HCT116 (cell line): ENCODE data around the gene OAT.

Experiments
- ATF3 ChIP-seq: IDR thresholded peaks from 2 replicates; pipeline ENCODE4 v1.6.1; 2012
- CBX3 ChIP-seq: IDR thresholded peaks from 2 replicates; pipeline ENCODE4 v1.6.1; 2012; ENCODE audit warnings: low read depth
- CEBPB ChIP-seq: IDR thresholded peaks from 2 replicates; pipeline ENCODE4 v1.6.1; 2012; ENCODE audit warnings: low read depth
- ELF1 ChIP-seq: IDR thresholded peaks from 2 replicates; pipeline ENCODE4 v1.6.1; 2012; ENCODE audit warnings: low read depth, borderline replicate concordance
- EZH2 ChIP-seq: fragments of 200-600 bp; sonication (generic); IDR thresholded peaks from 2 replicates; pipeline ENCODE4 v1.6.1; 2017; ENCODE audit warnings: antibody characterized with exemption, mixed run types
- EZH2phosphoT487 ChIP-seq: fragments of 200-600 bp; IDR thresholded peaks from 2 replicates; pipeline ENCODE4 v1.6.1; 2018; ENCODE audit warnings: antibody characterized with exemption, borderline replicate concordance
- POLR2A ChIP-seq: IDR thresholded peaks from 2 replicates; pipeline ENCODE4 v1.7.0; 2011; ENCODE audit warnings: borderline replicate concordance; ENCODE audit not compliant: insufficient read depth, insufficient read length; ENCODE audit errors: extremely low read depth
- REST ChIP-seq: IDR thresholded peaks from 2 replicates; pipeline ENCODE4 v1.6.1; 2012; ENCODE audit warnings: low read depth
- SIN3A ChIP-seq: IDR thresholded peaks from 2 replicates; pipeline ENCODE4 v1.6.1; 2012; ENCODE audit warnings: low read depth
- SRF ChIP-seq: IDR thresholded peaks from 2 replicates; pipeline ENCODE4 v1.6.1; 2012; ENCODE audit warnings: low read depth
- ZFX ChIP-seq: fragments of 450-650 bp; IDR thresholded peaks from 2 replicates; pipeline ENCODE4 v1.6.1; 2017
- TF ChIP-seq, protein P1 (sequence below), 3 experiments: fragments of 200-600 bp in 1 of 3; sonication (generic) in 1 of 3; IDR thresholded peaks in 2 of 3; conservative IDR thresholded peaks in 1 of 3; 2 replicates each; pipeline ENCODE4 v1.5.1; 2012 to 2017; ENCODE audit warnings: low read depth in 2 of 3, low read length in 2 of 3, antibody characterized with exemption in 1 of 3, borderline replicate concordance in 1 of 3, control low read depth in 1 of 3, mild to moderate bottlenecking in 1 of 3, mixed read lengths in 1 of 3, mixed run types in 1 of 3, moderate library complexity in 1 of 3; ENCODE audit not compliant: insufficient read depth in 1 of 3

GRCh38 chr10:124351481-124352220 lies 67.1 kb downstream of the OAT start:
- TF ChIP-seq REST, result no peak
- TF ChIP-seq EZH2phosphoT487, result no peak
- TF ChIP-seq SRF, result no peak
- TF ChIP-seq POLR2A, result no peak
- TF ChIP-seq EZH2, result no peak
- TF ChIP-seq CEBPB, result no peak
- TF ChIP-seq ELF1, result no peak
- no peak for TF ChIP-seq ZFX
- TF ChIP-seq, protein P1, sequence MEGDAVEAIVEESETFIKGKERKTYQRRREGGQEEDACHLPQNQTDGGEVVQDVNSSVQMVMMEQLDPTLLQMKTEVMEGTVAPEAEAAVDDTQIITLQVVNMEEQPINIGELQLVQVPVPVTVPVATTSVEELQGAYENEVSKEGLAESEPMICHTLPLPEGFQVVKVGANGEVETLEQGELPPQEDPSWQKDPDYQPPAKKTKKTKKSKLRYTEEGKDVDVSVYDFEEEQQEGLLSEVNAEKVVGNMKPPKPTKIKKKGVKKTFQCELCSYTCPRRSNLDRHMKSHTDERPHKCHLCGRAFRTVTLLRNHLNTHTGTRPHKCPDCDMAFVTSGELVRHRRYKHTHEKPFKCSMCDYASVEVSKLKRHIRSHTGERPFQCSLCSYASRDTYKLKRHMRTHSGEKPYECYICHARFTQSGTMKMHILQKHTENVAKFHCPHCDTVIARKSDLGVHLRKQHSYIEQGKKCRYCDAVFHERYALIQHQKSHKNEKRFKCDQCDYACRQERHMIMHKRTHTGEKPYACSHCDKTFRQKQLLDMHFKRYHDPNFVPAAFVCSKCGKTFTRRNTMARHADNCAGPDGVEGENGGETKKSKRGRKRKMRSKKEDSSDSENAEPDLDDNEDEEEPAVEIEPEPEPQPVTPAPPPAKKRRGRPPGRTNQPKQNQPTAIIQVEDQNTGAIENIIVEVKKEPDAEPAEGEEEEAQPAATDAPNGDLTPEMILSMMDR (IDR thresholded peaks at IDR 0.05 in 2 of 3, conservative IDR thresholded peaks at IDR 0.05 in 1 of 3; ENCODE audit: borderline replicate concordance in 1 of 3, insufficient read depth in 1 of 3, low read depth in 2 of 3, low read length in 2 of 3), result no peak
- TF ChIP-seq SIN3A, result no peak
- no peak for TF ChIP-seq ATF3
- no peak for TF ChIP-seq CBX3
